ENCODE results near the gene HCK.
"Not testable (repeated sequence)": the region's sequence is repeated elsewhere in the genome, so short reads cannot be mapped to it uniquely, and the experiment has no call there.

- not testable (repeated sequence) for TF ChIP-seq ERG, CREB1 (CRISPR knock-in tag; IDR thresholded peaks at IDR 0.05)
These were observed 64.8 kb downstream of the HCK start for GRCh38 chr20:32116796-32117195.

Data from WTC11 (cell line).